ENCODE results near the gene SLC28A3. TPM values are rescaled to one million over a fixed set of nuclear protein-coding genes. Genes with fewer than 3 reads are reported as not detected.

The SLC28A3 gene
- total and polyA plus RNA-seq, 2 experiments from 2014 or later: not detected

DNA sequence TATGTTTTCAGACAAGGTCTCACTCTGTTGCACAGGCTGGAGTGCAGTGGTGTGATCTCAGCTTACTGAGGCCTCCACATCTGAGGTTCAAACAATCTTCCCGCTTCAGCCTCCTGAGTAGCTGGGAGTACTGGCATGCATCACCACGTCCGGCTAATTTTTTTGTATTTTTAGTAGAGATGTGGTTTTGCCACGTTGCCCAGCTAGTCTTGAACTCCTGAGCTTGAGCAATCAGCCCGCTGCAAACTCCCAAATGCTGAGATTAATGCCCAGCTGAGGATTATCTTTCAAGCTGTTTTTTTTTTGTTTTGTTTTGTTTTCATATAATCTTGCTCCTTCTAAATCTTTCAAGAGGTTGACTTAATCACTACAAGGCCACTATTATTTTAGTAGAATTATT, 47.3 kb upstream of the SLC28A3 start:
- Histone ChIP-seq H3K36me3 (ENCODE audit: insufficient read depth) (no peaks in the 10 kb centered on the region), H3K4me1 (ENCODE audit: insufficient read depth) (peaks cover 10% of the 10 kb centered on the region), H3K9me2 (ENCODE audit: insufficient read depth) (no peaks in the 10 kb centered on the region), H3K4me3 (no peak overlapping the region), H2AFZ (no peak overlapping the region), H4K20me1 (replicated peaks; ENCODE audit: insufficient read depth) (no peaks in the 10 kb centered on the region), H3K27me3 (ENCODE audit: insufficient read depth) (no peaks in the 10 kb centered on the region), H3F3A (replicated peaks; ENCODE audit: low read depth) (no peaks in the 10 kb centered on the region), H3K27ac (ENCODE audit: low read depth) (no peak overlapping the region), H3K79me2 (replicated peaks; ENCODE audit: insufficient read depth) (no peaks in the 10 kb centered on the region), H3K4me2 (no peak overlapping the region)
- H3K4me1 Mint-ChIP-seq: peaks cover 8% of the 10 kb centered on the region
- DNase-seq (ENCODE audit: low spot score) (no peak), ATAC-seq (no peak)
- peaks cover 6% of the 10 kb centered on the region for H3K27me3 Mint-ChIP-seq (ENCODE audit: insufficient read depth, low read depth, poor library complexity)
- no peaks in the 10 kb centered on the region for H3K9me3 Mint-ChIP-seq
- no peaks in the 10 kb centered on the region for H3K36me3 Mint-ChIP-seq (ENCODE audit: low read depth)
- no peak overlapping the region for H3K27ac Mint-ChIP-seq
- no peak overlapping the region for H3K4me3 Mint-ChIP-seq
- TF ChIP-seq CREB1 (CRISPR knock-in tag; IDR thresholded peaks at IDR 0.05; ENCODE audit: low read depth): no peak
- TF ChIP-seq, protein P1, sequence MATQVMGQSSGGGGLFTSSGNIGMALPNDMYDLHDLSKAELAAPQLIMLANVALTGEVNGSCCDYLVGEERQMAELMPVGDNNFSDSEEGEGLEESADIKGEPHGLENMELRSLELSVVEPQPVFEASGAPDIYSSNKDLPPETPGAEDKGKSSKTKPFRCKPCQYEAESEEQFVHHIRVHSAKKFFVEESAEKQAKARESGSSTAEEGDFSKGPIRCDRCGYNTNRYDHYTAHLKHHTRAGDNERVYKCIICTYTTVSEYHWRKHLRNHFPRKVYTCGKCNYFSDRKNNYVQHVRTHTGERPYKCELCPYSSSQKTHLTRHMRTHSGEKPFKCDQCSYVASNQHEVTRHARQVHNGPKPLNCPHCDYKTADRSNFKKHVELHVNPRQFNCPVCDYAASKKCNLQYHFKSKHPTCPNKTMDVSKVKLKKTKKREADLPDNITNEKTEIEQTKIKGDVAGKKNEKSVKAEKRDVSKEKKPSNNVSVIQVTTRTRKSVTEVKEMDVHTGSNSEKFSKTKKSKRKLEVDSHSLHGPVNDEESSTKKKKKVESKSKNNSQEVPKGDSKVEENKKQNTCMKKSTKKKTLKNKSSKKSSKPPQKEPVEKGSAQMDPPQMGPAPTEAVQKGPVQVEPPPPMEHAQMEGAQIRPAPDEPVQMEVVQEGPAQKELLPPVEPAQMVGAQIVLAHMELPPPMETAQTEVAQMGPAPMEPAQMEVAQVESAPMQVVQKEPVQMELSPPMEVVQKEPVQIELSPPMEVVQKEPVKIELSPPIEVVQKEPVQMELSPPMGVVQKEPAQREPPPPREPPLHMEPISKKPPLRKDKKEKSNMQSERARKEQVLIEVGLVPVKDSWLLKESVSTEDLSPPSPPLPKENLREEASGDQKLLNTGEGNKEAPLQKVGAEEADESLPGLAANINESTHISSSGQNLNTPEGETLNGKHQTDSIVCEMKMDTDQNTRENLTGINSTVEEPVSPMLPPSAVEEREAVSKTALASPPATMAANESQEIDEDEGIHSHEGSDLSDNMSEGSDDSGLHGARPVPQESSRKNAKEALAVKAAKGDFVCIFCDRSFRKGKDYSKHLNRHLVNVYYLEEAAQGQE (IDR thresholded peaks at IDR 0.05; ENCODE audit: unreplicated experiment): no peak
- TF ChIP-seq, protein P2, sequence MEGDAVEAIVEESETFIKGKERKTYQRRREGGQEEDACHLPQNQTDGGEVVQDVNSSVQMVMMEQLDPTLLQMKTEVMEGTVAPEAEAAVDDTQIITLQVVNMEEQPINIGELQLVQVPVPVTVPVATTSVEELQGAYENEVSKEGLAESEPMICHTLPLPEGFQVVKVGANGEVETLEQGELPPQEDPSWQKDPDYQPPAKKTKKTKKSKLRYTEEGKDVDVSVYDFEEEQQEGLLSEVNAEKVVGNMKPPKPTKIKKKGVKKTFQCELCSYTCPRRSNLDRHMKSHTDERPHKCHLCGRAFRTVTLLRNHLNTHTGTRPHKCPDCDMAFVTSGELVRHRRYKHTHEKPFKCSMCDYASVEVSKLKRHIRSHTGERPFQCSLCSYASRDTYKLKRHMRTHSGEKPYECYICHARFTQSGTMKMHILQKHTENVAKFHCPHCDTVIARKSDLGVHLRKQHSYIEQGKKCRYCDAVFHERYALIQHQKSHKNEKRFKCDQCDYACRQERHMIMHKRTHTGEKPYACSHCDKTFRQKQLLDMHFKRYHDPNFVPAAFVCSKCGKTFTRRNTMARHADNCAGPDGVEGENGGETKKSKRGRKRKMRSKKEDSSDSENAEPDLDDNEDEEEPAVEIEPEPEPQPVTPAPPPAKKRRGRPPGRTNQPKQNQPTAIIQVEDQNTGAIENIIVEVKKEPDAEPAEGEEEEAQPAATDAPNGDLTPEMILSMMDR (conservative IDR thresholded peaks at IDR 0.05; ENCODE audit: low read depth in 2 of 2): no peak
- no peak for TF ChIP-seq ZNF114 (CRISPR knock-in tag; IDR thresholded peaks at IDR 0.05)
- no peak for TF ChIP-seq STAT1 (IDR thresholded peaks at IDR 0.05; ENCODE audit: unreplicated experiment)
- no peak for TF ChIP-seq NANOG (IDR thresholded peaks at IDR 0.05; ENCODE audit: borderline replicate concordance)
- TF ChIP-seq, protein P3, sequence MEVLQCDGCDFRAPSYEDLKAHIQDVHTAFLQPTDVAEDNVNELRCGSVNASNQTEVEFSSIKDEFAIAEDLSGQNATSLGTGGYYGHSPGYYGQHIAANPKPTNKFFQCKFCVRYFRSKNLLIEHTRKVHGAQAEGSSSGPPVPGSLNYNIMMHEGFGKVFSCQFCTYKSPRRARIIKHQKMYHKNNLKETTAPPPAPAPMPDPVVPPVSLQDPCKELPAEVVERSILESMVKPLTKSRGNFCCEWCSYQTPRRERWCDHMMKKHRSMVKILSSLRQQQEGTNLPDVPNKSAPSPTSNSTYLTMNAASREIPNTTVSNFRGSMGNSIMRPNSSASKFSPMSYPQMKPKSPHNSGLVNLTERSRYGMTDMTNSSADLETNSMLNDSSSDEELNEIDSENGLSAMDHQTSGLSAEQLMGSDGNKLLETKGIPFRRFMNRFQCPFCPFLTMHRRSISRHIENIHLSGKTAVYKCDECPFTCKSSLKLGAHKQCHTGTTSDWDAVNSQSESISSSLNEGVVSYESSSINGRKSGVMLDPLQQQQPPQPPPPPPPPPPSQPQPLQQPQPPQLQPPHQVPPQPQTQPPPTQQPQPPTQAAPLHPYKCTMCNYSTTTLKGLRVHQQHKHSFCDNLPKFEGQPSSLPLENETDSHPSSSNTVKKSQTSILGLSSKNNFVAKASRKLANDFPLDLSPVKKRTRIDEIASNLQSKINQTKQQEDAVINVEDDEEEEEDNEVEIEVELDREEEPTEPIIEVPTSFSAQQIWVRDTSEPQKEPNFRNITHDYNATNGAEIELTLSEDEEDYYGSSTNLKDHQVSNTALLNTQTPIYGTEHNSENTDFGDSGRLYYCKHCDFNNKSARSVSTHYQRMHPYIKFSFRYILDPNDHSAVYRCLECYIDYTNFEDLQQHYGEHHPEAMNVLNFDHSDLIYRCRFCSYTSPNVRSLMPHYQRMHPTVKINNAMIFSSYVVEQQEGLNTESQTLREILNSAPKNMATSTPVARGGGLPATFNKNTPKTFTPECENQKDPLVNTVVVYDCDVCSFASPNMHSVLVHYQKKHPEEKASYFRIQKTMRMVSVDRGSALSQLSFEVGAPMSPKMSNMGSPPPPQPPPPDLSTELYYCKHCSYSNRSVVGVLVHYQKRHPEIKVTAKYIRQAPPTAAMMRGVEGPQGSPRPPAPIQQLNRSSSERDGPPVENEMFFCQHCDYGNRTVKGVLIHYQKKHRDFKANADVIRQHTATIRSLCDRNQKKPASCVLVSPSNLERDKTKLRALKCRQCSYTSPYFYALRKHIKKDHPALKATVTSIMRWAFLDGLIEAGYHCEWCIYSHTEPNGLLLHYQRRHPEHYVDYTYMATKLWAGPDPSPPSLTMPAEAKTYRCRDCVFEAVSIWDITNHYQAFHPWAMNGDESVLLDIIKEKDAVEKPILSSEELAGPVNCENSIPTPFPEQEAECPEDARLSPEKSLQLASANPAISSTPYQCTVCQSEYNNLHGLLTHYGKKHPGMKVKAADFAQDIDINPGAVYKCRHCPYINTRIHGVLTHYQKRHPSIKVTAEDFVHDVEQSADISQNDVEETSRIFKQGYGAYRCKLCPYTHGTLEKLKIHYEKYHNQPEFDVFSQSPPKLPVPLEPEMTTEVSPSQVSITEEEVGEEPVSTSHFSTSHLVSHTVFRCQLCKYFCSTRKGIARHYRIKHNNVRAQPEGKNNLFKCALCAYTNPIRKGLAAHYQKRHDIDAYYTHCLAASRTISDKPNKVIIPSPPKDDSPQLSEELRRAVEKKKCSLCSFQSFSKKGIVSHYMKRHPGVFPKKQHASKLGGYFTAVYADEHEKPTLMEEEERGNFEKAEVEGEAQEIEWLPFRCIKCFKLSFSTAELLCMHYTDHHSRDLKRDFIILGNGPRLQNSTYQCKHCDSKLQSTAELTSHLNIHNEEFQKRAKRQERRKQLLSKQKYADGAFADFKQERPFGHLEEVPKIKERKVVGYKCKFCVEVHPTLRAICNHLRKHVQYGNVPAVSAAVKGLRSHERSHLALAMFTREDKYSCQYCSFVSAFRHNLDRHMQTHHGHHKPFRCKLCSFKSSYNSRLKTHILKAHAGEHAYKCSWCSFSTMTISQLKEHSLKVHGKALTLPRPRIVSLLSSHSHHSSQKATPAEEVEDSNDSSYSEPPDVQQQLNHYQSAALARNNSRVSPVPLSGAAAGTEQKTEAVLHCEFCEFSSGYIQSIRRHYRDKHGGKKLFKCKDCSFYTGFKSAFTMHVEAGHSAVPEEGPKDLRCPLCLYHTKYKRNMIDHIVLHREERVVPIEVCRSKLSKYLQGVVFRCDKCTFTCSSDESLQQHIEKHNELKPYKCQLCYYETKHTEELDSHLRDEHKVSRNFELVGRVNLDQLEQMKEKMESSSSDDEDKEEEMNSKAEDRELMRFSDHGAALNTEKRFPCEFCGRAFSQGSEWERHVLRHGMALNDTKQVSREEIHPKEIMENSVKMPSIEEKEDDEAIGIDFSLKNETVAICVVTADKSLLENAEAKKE (CRISPR knock-in tag; IDR thresholded peaks at IDR 0.05): no peak
- no peak for TF ChIP-seq EZH2phosphoT487 (IDR thresholded peaks at IDR 0.05; ENCODE audit: unreplicated experiment)
- TF ChIP-seq POLR2AphosphoS5 (IDR thresholded peaks at IDR 0.05; ENCODE audit: low read depth): no peak
- no peak for TF ChIP-seq EZH2 (IDR thresholded peaks at IDR 0.05; ENCODE audit: low read depth, unreplicated experiment)
- TF ChIP-seq ZNF331 (CRISPR knock-in tag; IDR thresholded peaks at IDR 0.05; ENCODE audit: low read depth): no peak
- TF ChIP-seq, protein P4, sequence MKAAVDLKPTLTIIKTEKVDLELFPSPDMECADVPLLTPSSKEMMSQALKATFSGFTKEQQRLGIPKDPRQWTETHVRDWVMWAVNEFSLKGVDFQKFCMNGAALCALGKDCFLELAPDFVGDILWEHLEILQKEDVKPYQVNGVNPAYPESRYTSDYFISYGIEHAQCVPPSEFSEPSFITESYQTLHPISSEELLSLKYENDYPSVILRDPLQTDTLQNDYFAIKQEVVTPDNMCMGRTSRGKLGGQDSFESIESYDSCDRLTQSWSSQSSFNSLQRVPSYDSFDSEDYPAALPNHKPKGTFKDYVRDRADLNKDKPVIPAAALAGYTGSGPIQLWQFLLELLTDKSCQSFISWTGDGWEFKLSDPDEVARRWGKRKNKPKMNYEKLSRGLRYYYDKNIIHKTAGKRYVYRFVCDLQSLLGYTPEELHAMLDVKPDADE (IDR thresholded peaks at IDR 0.05): no peak
- no peak for TF ChIP-seq JUNB (IDR thresholded peaks at IDR 0.05; ENCODE audit: unreplicated experiment)

All from GM23338 (cell line).